NCI-H526 (cell line): Measurements from ENCODE around the gene OTULINL.
A peak's percentile ranks its signal among the peaks of the same experiment; 100 is the strongest.
"Not testable (repeated sequence)": the region's sequence is repeated elsewhere in the genome, so short reads cannot be mapped to it uniquely, and the experiment has no call there.

ENCODE experiments used
- DNase-seq, 2 experiments: peaks; one replicate each; lab custom pipeline; 2025; lab: John Stamatoyannopoulos, UW

OTULINL gene

DNA sequence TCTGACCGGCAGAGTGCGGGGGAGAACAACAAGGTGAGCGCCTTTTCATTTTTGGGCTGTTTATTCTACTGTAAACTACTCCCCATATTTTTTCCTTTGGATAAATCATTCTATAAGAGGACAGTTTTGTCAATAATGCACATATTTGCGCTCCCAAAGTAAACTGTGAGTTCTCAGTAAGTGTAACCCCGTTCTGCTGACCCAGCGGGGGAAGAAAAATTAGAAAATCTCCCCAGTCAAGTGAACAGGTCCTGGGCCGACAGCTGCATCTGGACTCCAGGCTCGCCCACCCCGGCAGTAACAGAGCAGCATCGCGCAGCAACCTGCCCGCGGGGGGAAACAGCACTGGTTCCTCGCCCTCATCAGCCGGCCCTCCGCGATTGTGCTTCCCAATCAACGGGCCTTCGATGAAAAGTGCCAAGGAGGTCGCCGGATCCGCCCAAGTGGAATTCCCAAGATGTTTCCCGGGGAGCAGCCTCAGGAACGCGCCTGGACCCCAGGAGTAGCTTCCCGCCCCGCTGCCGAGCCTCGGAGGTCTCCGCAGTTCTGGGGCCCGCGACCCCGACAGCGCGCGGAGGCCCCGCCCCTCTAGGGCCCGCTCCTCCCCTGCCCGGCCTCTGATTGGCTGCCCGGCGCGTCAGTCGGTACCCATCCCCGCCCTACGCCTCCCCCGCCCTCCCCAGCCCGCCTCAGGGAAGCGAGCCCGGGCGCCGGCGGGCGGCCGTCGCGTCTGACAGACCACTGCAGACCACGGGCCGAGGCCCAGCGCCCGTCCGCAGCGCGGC is at the start of gene OTULINL:
Gene OTULINL (plus strand): TSS at position 687 of the 785 bp plus-strand sequence. CDS start 103 bp downstream, outside the sequence.
- peak in 1 of 2 experiments; percentile 86 for DNase-seq

DNA sequence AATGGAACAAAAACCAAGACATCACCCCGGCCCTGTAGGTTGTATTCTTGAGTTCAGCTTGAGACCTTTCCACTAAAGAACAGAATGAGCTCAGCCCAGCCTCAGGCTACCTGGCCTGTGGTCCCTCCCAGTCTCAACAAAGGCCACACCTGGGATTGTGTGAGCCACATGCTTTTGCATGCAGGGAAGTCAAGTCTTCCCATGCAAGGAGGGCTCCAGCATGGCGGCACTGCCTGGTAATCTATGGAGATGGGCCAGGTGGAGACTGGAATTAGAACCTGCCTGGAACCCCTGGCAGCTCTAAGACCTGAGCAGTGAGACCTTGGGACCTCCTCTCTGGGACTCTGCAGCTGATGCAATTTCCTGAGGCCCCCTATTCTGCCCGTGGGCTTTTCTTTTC is 49.4 kb upstream of the OTULINL start:
- no peak for DNase-seq

DNA sequence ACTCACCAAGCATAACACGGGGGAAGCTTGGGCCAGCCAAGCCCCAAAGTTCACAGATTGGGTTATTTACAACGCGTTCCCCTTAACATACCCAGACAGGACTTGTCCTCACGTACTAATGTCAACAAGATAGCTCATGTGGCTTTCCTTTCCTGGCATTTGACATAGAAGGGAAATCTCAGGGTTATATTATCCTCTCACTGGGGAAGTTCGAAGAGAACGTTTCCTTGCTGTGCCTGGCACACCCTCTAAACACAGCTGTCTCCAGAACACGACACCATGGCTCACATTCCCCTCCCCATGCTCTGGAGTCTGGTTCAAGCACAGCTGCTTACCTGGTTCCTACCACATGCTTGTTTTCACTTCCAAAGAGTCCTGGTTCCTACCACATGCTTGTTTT is 46.8 kb upstream of the OTULINL start:
- peak in 1 of 2 experiments; percentile 73 for DNase-seq

DNA sequence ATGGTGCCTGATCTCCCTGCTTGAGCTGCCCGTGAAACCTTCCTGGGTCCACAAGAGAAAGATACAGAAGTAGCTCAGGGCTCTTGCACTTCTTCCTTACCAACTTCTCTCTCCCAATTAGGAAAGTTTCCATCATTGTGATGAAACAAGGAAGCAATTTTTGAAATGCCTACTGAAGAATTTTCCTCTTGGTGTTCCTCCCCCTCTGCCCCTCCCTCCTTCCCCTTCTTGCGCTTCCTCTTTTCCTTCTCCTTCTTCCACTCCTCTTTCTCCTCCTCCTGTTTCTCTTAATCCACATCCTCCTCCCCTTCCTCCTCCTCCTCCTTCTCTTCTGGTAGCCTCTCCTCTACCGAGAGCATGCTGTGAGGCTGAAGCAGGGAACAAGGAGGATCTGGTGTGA is 36.3 kb upstream of the OTULINL start:
- DNase-seq: no peak

DNA sequence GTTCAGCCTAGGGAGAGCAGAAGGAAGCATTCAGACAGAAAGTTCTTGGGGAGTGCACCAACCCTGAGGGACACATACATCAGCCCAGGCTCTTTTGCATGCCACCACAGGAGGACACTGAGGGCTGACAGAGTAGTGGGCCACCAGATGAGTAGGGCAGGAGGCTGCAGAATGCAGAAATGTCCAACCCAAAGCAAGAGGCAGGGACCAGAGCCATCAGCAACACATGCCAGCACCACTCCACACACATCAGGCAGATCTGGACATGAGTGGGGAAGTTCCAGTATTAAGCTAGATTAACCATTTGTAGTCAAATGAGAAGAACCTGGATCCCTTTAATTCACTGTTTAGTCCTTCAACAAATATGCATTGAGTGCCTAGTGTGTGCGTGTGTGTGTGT is 35.7 kb upstream of the OTULINL start:
- DNase-seq: no peak

DNA sequence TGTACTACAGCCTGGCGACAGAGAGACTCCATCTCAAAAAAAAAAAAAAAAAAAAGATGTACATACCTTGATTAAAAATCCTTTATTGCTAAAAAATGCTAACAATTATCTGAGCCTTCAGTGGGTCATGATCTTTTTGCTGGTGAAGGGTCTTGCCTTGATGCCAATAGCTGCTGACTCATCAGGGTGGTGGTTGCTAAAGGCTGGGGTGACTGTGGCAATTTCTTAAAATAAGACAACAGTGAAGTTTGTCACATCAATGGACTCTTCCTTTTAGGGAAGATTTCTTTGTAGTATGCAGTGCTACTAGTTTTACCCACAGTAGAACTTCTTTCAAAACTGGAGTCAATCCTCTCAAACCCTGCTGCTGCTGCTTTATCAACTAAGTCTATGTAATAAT is 33.9 kb upstream of the OTULINL start:
- no peak for DNase-seq

DNA sequence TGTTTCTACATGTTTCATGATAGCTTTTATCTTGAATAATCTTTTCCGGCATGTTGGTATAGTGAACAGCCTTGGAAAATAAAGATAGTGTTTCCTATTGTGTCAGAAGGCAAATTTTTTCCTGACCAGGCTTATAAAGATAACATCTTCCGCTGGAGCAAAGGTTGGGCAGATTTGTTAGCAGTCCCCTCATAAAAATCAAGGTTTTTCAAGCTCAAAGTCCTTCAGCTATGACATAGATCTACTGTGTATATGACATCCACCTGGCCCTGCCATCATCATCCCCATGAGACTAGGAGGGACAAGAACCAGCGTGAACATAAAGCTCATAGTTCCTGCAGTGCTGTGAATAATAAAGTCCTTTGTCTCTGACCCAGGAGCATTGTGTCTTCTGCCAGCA is 30.4 kb upstream of the OTULINL start:
- DNase-seq: peak; percentile 82 to 87

DNA sequence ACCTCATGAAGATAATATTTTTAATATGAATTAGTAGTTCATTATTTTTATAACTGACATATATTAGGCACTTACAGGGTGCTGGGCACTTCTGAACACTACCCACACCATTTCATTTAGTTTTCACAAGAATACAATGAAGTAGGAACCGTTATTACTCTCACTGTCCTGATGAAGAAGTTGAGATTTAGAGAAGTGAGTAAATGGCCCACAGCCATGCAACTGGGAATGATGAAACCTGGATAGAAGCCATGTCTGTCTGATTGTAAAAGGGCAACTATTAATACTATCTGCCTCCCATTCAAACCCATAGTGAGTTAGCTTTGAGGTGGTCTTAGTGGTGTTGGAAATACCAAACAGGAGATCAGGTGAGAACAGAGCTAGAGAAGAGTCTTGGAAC is 29.6 kb upstream of the OTULINL start:
- DNase-seq: no peak

DNA sequence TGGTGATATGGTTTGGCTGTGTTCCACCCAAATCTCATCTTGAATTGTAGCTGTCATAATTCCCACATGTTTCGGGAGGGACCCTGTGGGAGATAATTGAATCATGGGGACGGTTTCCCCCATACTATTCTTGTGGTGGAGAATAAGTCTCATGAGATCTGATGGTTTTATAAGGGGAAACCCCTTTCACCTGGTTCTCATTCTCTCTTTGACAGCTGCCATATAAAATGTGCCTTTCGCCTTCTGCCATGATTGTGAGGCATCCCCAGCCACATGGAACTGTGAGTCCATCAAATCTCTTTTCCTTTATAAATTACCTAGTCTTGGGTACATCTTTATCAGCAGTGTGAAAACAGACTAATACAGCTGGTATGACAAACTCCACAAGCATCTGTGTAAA is 27.3 kb upstream of the OTULINL start:
- DNase-seq: not testable (repeated sequence)

DNA sequence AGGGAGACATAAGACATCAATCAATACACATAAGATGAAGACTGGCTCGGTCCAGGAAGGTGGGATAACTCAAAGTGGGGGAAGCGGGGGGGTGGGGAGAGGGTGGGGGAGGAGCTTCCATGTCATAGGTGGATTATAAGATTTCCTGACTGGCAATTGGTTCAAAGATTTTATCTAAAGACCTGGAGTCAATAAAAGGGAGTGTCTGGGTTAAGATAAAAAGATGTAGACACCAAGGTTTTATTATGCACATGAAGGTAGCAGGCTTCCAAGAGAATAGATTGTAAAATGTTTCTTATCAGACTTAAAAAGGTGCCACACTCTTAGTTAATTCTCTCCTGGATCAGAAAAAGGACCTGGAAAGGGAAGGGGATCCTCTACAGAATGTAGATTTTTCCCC is 25.6 kb upstream of the OTULINL start:
- DNase-seq: no peak

DNA sequence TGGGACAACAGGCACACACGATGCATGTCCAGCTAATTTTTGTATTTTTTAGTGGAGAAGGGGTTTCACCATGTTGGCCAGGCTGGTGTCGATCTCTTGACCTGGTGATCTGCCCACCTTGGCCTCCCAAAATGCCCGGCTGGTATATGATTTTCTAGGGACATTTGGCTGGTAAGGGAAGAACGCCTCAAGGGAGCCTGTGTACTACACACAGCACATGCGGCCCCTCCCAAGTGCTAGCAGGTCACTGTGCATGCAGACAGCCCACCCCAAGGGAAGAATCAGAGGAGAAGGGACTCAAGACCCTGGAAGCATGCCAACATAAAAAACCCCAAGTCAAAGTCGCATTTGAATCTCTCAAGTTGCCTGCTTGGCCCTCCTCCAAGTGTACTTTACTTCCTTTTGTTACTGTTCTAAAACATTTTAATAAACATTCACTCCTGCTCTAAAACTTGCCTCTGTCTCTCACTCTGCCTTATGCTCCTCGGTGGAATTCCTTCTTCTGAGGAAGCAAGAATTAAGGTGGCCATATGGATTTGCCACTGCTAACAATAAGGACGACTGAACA is 24.3 kb upstream of the OTULINL start:
- DNase-seq: no peak

DNA sequence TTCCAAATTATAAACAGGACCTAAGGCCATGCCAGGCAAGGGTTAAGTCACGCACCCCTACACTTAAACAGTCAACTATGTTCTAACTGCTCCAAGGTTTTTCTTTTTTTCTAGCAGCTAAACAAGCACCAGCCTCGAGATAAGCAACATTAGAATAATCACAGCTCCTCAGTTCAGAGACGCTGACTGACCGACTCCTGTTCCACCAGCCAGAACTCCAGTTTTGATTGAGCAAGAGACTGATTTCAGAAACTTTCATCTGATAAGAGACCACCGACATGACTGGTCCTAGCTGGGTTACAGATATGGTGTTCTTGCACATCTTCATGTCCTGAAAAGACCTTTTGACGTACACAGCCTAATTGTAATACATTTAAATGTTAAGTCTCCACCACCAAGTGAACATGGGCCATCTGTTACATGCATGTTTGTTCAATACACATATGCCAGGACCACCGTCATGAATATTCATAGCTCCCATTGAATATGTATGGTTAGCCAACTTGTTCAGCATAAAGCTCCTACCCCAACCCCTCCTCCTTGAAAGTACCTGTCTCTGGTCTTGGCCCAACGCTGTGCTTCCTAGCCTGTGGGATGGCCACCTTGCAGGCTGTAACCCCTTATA is 23.7 kb upstream of the OTULINL start:
- DNase-seq: peak in 1 of 2 experiments; percentile 15

DNA sequence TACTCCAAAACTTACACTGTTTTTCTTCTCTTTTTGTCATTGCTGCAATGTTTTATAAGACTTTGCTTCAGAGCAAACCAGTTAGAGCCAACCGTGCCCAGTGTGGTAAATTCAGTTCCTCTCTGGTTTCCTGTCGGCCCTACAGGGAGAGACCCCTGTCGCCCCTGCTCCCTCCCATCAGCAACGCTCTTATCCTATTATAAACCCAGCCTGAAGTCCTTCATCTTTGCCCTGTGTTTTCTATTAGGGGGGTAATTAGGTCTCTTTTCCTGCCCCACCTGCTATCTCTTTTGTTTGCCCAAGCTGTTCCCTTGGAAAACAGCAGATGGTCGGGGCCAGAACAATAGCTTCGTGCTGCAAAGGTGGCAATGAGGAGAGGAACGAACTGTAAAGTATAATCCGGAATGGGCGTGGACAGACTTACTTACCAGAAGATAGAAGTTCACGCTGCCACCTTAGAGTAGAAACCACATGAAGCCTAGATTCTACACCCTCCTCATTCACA is 21.4 kb upstream of the OTULINL start:
- peak in 1 of 2 experiments; percentile 3 for DNase-seq

DNA sequence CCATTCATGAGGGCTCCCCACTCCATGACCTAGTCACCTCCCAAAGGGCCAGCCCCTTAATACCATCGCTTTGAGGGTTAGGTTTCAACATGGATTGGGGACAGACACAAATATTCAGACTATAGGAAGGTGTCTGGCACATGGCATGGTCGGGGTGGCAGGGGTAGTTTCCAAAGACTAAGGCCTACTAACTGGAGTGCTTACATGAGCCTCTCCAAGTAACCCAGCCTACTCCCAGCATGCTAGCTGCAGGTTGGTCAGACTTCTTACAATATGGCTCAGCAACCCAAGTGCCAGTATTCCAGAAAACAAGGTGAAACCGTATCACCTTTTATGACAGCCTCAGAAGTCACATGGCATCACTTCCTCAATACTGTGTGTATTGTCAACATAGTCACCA is 19.9 kb upstream of the OTULINL start:
- DNase-seq: no peak

DNA sequence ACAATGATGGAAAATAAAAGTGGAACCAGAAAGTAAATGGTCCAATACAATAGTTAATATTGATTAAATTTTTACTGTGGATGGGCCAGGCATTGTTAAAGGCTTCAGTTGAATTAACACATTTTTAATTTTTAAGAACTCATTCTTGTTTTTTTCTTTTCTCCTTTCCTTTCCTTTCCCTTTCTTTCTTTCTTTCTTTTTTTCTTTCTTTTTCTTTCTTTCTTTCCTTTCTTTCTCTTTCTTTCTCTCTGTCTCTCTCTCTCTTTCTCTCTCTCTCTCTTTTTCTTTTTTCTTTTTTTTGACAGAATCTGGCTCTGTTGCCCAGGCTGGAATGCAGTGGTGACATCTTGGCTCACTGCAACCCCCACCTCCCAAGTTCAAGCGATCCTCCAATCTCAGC is 13.3 kb upstream of the OTULINL start:
- no peak for DNase-seq

DNA sequence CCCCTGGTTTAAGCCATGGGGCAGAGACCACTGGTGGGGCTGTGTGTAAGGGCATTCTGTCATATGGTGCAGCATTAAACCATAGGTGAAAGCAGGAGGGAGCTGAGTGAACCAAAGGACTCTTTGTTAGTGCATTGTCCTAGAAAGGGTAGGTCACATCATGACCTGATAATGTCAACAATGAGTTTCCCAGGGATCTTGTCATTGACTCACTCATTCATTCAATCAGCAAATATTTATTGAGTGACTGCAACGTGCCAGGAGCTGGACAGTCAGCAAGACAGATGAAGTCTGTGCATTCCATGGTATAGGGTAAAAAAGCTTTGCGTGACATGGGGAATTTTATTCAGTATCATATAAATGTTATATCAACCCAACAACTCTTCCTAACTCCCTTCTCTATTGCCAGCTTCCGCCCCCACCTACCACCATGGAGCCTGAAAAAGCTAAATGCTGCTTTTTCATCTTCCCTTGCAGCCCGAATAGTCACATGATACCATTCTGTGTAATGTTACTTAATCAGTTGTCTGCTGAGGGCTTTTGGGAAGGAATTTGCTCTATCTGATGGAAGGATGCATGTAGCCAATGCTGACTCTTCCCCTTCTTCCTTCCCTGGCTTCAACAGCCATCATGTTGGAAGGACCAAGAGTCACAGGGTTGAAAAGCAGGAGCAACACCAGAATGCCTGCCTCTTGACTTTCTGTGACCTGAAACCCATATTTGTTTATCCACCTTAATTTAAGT is 11.5 kb upstream of the OTULINL start:
- DNase-seq: no peak

DNA sequence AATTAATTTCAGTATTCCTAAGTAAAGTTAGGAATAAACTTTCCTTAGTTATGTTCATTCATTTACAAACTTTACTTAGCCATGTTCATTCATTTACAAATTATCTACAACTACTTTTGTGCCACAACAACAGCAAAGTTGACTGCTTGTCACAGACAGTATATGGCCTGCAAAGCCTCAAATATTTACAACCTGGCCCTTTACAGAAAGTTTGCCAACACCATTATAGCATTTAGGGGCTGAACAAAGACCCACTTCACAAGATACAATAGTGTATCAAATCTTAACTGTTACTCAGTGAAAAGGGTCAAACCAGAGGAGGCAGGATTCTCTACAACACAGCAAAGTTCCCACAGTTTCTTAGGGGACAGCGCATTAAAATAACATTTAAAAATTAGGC is 9.7 kb upstream of the OTULINL start:
- DNase-seq: no peak

DNA sequence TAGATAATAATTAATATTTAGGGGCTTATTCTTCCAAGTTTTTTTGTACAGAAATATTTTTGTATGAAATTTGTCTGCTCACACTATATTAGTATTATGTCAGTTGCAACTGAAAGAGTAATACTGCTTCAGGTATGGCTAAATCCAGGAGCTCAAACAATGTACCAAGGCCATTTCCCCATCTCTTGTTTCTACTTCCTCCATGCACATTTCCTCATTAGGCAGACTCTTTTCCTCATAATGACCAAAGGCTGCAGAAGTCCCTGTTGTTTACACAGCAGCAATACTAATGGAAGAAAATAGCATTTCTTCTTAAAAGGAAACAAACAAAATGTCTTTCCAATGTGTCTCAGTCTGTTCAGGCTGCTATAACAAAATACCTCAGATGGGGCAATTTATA is 9.2 kb upstream of the OTULINL start:
- DNase-seq: no peak

DNA sequence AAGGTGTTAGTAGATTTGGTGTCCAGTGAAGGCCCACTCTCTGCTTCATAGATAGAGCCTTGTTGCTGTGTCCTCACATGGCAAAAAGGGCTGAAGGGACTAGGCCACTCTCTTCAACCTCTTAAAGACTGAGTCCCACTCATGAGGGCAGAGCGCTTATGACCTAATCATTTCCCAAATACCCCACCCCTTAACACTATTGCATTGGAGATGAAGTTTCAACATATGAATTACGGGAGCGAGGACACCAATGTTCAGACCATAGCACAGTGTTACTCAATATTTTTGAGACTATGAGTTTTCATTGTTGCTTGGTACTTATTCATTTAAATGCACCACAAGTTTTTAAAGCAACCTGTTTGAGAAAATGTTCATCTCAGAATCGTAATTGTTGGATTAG is 8.8 kb upstream of the OTULINL start:
- DNase-seq: no peak

DNA sequence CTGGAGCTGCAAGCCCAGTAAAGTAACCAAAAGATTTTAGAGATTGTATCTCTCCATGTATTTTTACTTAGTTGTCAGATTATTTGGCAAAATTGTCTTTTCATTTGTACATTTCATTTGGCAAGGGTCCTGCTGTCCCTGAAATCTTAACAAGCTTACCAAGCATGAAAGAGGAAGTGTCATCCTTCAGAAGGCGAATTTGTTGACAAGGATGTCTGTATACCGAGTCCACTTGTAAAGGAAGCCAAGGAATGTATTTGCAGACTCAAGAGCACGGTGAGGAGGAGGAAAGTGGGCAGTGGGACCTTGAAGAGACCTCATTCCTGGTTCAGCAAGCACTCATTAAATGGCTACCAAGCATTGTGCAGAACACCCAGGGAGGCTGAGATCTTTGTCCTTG is 7.5 kb upstream of the OTULINL start:
- DNase-seq: no peak

DNA sequence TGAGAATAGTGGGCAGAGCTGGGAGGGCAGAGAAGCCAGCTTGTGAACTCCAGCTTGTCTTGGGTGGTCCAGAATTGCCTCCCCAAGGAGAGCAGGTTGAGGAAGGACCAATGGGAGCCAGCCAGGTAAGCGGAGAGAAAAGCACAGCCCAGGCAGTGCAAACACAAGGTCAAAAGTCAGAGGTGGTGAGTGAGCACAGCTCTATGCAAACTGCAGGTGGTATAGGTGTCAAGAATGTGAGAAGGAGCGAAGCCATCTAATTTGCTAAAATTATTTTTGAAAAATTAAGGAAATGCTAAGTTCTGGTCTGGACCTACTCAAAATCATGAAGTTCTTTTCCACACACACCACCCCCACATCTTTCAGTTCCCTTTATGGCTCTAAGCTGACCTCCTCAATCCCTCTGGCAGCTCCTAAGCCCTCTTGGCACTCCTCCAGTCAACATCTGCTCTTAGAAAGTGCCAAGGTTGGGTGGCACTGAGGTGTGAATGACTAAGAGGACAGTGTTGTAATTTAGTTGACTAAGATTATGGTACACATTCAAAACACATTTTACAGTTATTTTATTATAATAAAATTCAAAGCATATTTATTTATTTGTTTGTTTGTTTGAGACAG is 6.6 kb upstream of the OTULINL start:
- DNase-seq: no peak

DNA sequence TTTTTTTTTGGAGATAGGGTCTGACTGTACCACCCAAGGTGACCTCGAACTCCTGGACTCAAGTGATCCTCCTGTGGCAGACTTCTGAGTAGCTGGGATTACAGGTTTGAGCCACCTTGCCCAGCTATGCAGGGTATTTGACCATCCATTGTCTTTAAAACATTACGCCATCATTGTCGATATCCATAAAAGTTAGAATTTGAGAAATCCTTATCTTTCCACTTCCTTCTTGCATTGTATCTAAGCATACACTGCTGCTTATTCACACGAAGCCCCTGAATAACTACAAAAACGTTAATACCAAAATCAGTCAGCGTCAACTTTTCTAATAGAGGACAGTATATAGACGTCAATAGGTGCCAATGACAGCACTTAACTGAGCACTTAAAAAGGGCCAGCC is 5.4 kb upstream of the OTULINL start:
- DNase-seq: no peak
